HCT116 (cell line): ENCODE data around the gene RTL1. TPM values are rescaled to one million over a fixed set of nuclear protein-coding genes. Genes with fewer than 3 reads are reported as not detected.

Experiments used
- ATAC-seq: fragments of 200-7000 bp; cut with Tn5 transposase; 2 replicates; pipeline ENCODE4 v1.9.1; 2020; ENCODE audit warnings: mild to moderate bottlenecking, moderate library complexity
- BruUV-seq: library from RNA; stranded (reverse); fragments of 400-500 nt; replicated peaks from 2 replicates; lab custom pipeline; 2021; lab: Mats Ljungman, UMichigan
- CTCF ChIA-PET: fragments of 300-600 bp; sonication (Branson Sonifier 250); formaldehyde crosslinking; loops from one replicate; lab custom pipeline; 2021; ENCODE audit warnings: antibody characterized with exemption; lab: Charles Lee
- POLR2A ChIA-PET: fragments of 300-600, 350-600 bp; sonication (Branson Sonifier 250); formaldehyde crosslinking; loops from one replicate; lab custom pipeline; 2021; ENCODE audit warnings: antibody characterized with exemption; lab: Charles Lee
- RAD21 ChIA-PET, 2 experiments: fragments of 300-600 bp; sonication (Branson Sonifier 250); formaldehyde crosslinking; loops; one replicate each; lab custom pipeline; 2023; ENCODE audit warnings: low total read pairs in 2 of 2; ENCODE audit not compliant: uncharacterized antibody in 2 of 2, unreplicated experiment in 2 of 2, low non-redundant PET in 1 of 2; lab: Charles Lee
- DNase-seq: peaks from one replicate; pipeline ENCODE4 v3.0.0-alpha.2; 2010; ENCODE audit warnings: low read depth, low spot score
- H2AFZ ChIP-seq: fragments of 200-600 bp; shearing (Covaris generic), sonication (generic); 2 replicates; pipeline ENCODE4 v1.6.1; 2017; ENCODE audit warnings: low read depth, mixed run types, mixed read lengths, antibody characterized with exemption, low read length; ENCODE audit not compliant: poor library complexity, severe bottlenecking
- H3K27ac ChIP-seq: 2 replicates; pipeline ENCODE4 v1.5.1; 2012; ENCODE audit warnings: low read depth, low read length
- H3K27me3 ChIP-seq: fragments of 200-600 bp; sonication (generic); 2 replicates; pipeline ENCODE4 v1.6.1; 2016; ENCODE audit warnings: mixed run types, low read length, mixed read lengths; ENCODE audit not compliant: insufficient read depth
- H3K36me3 ChIP-seq, 2 experiments: fragments of 200-500 bp in 1 of 2; fragments of 200-600 bp in 1 of 2; sonication (Bioruptor generic) in 1 of 2; sonication (generic) in 1 of 2; 2 replicates each; pipeline versions ENCODE4 v1.5.1 to v1.6.1; 2014 to 2016; ENCODE audit warnings: low read length in 2 of 2, inconsistent platforms in 1 of 2, mixed read lengths in 1 of 2, mixed run types in 1 of 2; ENCODE audit not compliant: insufficient read depth in 2 of 2, control insufficient read depth in 1 of 2
- H3K4me1 ChIP-seq, 2 experiments: fragments of 200-600 bp in 1 of 2; sonication (generic) in 1 of 2; 2 replicates each; pipeline versions ENCODE4 v1.5.1 to v1.6.1; 2012 to 2017; ENCODE audit warnings: low read length in 2 of 2, inconsistent platforms in 1 of 2, mild to moderate bottlenecking in 1 of 2, mixed read lengths in 1 of 2, mixed run types in 1 of 2, moderate library complexity in 1 of 2; ENCODE audit not compliant: insufficient read depth in 2 of 2, control insufficient read depth in 1 of 2
- H3K4me2 ChIP-seq: fragments of 200-600 bp; sonication (generic); 2 replicates; pipeline ENCODE4 v1.6.1; 2017; ENCODE audit warnings: mixed run types, low read length, mixed read lengths
- H3K4me3 ChIP-seq, 2 experiments: fragments of 200-600 bp in 1 of 2; sonication (generic) in 1 of 2; replicated peaks in 1 of 2; 2 replicates each; pipeline ENCODE4 v1.5.1; 2011 to 2016; ENCODE audit warnings: low read length in 2 of 2, control low read depth in 1 of 2, low read depth in 1 of 2, mild to moderate bottlenecking in 1 of 2, mixed read lengths in 1 of 2, mixed run types in 1 of 2
- H3K79me2 ChIP-seq: fragments of 200-600 bp; sonication (generic); 2 replicates; pipeline ENCODE4 v1.6.1; 2017; ENCODE audit warnings: mild to moderate bottlenecking, mixed run types, low read length, moderate library complexity, mixed read lengths; ENCODE audit not compliant: insufficient read depth
- H3K9ac ChIP-seq: fragments of 200-600 bp; sonication (generic); 2 replicates; pipeline ENCODE4 v1.6.1; 2016; ENCODE audit warnings: low read length, mixed read lengths
- H3K9me2 ChIP-seq: fragments of 200-600 bp; sonication (generic), shearing (Covaris generic); 2 replicates; pipeline ENCODE4 v1.6.1; 2017; ENCODE audit warnings: mixed run types, mild to moderate bottlenecking, moderate library complexity; ENCODE audit not compliant: insufficient read depth
- H3K9me3 ChIP-seq, 2 experiments: fragments of 200-500 bp in 1 of 2; fragments of 200-600 bp in 1 of 2; sonication (Bioruptor generic) in 1 of 2; sonication (generic) in 1 of 2; 2 replicates each; pipeline ENCODE4 v1.6.1; 2014 to 2017; ENCODE audit warnings: low read length in 2 of 2, mixed read lengths in 2 of 2, inconsistent platforms in 1 of 2, low read depth in 1 of 2, mild to moderate bottlenecking in 1 of 2, mixed run types in 1 of 2, moderate library complexity in 1 of 2; ENCODE audit not compliant: control insufficient read depth in 1 of 2, insufficient read depth in 1 of 2
- H4K20me1 ChIP-seq: fragments of 200-600 bp; sonication (generic), shearing (Covaris generic); 2 replicates; pipeline ENCODE4 v1.6.1; 2017; ENCODE audit warnings: mixed run types, mild to moderate bottlenecking, moderate library complexity; ENCODE audit not compliant: insufficient read depth
- CEBPB ChIP-seq: IDR thresholded peaks from 2 replicates; pipeline ENCODE4 v1.6.1; 2012; ENCODE audit warnings: low read depth
- POLR2A ChIP-seq: IDR thresholded peaks from 2 replicates; pipeline ENCODE4 v1.7.0; 2011; ENCODE audit warnings: borderline replicate concordance; ENCODE audit not compliant: insufficient read depth, insufficient read length; ENCODE audit errors: extremely low read depth
- RAD21 ChIP-seq: IDR thresholded peaks from 2 replicates; pipeline ENCODE4 v1.6.1; 2012; ENCODE audit warnings: low read depth, mild to moderate bottlenecking
- SRF ChIP-seq: IDR thresholded peaks from 2 replicates; pipeline ENCODE4 v1.6.1; 2012; ENCODE audit warnings: low read depth
- YY1 ChIP-seq: IDR thresholded peaks from 2 replicates; pipeline ENCODE4 v1.6.1; 2011; ENCODE audit warnings: low read length, low read depth, moderate library complexity, mild to moderate bottlenecking; ENCODE audit not compliant: insufficient replicate concordance; ENCODE audit errors: extremely low read depth
- ZFX ChIP-seq: fragments of 450-650 bp; IDR thresholded peaks from 2 replicates; pipeline ENCODE4 v1.6.1; 2017
- ZNF274 ChIP-seq: fragments of 200-500 bp; sonication (Bioruptor generic); IDR thresholded peaks from 2 replicates; pipeline ENCODE4 v1.6.1; 2014; ENCODE audit warnings: mild to moderate bottlenecking, low read depth, low read length, inconsistent platforms
- intact Hi-C: fragments of 100-400 bp; cut with micrococcal nuclease; formaldehyde crosslinking; loops from 2 replicates; pipeline ENCODE4 v1.10.0; 2022
- total RNA-seq: library from RNA; stranded (reverse); gene quantifications from one replicate; pipeline ENCODE4 v1.2.1, GENCODE V29; 2021; ENCODE audit not compliant: unreplicated experiment
- TF ChIP-seq, protein P1 (sequence below): IDR thresholded peaks from 2 replicates; pipeline ENCODE4 v1.6.1; 2012; ENCODE audit warnings: low read depth
- TF ChIP-seq, protein P2 (sequence below): IDR thresholded peaks from 2 replicates; pipeline ENCODE4 v1.6.1; 2012
- TF ChIP-seq, protein P3 (sequence below): IDR thresholded peaks from 2 replicates; pipeline ENCODE4 v1.6.1; 2011; ENCODE audit warnings: mild to moderate bottlenecking, low read length, moderate library complexity; ENCODE audit not compliant: insufficient replicate concordance; ENCODE audit errors: extremely low read depth
- TF ChIP-seq, protein P4 (sequence below), 3 experiments: fragments of 200-600 bp in 1 of 3; sonication (generic) in 1 of 3; IDR thresholded peaks in 2 of 3; conservative IDR thresholded peaks in 1 of 3; 2 replicates each; pipeline ENCODE4 v1.5.1; 2012 to 2017; ENCODE audit warnings: low read depth in 2 of 3, low read length in 2 of 3, antibody characterized with exemption in 1 of 3, borderline replicate concordance in 1 of 3, control low read depth in 1 of 3, mild to moderate bottlenecking in 1 of 3, mixed read lengths in 1 of 3, mixed run types in 1 of 3, moderate library complexity in 1 of 3; ENCODE audit not compliant: insufficient read depth in 1 of 3
- TF ChIP-seq, protein P5 (sequence below): IDR thresholded peaks from 2 replicates; pipeline ENCODE4 v1.6.1; 2012

RTL1 gene
- total RNA-seq, 1 experiment from 2014 or later: not detected

DNA sequence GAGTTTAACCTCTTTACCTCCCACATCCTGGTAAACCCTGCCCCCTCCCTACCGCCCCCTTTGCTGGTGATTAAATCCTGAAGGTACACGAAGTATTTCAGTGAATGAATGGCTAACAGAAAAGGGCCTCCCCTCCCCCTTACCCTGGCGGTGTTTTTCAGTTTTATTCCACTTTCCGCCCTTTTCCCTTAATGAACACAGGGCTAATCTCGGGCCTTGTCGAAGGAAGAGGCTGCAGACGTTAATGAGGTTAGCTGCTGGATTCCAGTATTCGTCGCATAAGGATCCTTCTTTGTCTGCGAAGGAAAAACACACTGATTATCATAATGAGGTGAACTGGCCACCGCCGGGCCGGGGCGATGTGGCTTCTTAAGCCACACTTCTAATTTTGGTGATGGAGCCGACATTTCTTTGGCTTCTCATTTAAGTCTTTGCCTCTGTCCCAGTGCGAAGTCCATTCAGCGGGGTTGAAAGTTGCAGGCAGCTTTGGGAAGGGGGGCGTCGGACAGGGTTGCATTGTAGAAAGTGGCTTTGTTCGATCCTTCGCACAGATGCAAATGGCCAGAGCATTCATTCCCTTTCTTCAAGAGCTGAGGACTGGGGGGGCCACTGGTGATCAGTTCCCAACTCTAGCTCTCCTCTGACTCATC lies 71.1 kb downstream of the RTL1 start (continued):
- TF ChIP-seq, protein P1, sequence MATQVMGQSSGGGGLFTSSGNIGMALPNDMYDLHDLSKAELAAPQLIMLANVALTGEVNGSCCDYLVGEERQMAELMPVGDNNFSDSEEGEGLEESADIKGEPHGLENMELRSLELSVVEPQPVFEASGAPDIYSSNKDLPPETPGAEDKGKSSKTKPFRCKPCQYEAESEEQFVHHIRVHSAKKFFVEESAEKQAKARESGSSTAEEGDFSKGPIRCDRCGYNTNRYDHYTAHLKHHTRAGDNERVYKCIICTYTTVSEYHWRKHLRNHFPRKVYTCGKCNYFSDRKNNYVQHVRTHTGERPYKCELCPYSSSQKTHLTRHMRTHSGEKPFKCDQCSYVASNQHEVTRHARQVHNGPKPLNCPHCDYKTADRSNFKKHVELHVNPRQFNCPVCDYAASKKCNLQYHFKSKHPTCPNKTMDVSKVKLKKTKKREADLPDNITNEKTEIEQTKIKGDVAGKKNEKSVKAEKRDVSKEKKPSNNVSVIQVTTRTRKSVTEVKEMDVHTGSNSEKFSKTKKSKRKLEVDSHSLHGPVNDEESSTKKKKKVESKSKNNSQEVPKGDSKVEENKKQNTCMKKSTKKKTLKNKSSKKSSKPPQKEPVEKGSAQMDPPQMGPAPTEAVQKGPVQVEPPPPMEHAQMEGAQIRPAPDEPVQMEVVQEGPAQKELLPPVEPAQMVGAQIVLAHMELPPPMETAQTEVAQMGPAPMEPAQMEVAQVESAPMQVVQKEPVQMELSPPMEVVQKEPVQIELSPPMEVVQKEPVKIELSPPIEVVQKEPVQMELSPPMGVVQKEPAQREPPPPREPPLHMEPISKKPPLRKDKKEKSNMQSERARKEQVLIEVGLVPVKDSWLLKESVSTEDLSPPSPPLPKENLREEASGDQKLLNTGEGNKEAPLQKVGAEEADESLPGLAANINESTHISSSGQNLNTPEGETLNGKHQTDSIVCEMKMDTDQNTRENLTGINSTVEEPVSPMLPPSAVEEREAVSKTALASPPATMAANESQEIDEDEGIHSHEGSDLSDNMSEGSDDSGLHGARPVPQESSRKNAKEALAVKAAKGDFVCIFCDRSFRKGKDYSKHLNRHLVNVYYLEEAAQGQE: no peak
- TF ChIP-seq YY1: no peak
- TF ChIP-seq, protein P2, sequence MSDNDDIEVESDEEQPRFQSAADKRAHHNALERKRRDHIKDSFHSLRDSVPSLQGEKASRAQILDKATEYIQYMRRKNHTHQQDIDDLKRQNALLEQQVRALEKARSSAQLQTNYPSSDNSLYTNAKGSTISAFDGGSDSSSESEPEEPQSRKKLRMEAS: no peak
- TF ChIP-seq POLR2A: no peak
- no peak for TF ChIP-seq RAD21
- TF ChIP-seq, all 23 proteins: peak for 0

DNA sequence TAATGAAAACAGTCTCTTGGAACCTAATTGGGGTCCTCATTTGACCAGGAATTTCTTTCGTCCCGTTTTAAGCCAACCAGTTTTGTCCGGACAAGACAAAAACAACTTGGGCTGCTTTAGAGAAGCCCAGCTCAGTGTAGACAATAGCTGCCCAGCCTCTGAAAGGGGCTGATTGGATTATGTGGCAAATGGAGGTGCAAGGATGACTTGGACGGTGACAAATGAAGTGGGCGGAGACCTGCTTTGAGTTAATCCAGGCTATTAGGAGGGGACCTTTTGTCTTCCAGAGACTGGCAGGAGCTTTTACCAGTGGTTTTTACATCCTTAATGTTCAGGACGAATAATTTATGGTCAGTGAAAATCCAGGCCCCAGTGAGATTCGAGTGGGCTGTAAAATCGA lies 72.8 kb downstream of the RTL1 start:
- Histone ChIP-seq H3K36me3 (no peaks in the 10 kb centered on the region), H4K20me1 (no peaks in the 10 kb centered on the region), H3K9me3 (no peaks in the 10 kb centered on the region; a peak in 1 of 4 replicates)
- POLR2A ChIA-PET: no interaction called here
- DNase-seq: no peak
- TF ChIP-seq CEBPB (no peak), ZFX (no peak), SRF (no peak), ZNF274 (no peak)
- TF ChIP-seq, protein P3, sequence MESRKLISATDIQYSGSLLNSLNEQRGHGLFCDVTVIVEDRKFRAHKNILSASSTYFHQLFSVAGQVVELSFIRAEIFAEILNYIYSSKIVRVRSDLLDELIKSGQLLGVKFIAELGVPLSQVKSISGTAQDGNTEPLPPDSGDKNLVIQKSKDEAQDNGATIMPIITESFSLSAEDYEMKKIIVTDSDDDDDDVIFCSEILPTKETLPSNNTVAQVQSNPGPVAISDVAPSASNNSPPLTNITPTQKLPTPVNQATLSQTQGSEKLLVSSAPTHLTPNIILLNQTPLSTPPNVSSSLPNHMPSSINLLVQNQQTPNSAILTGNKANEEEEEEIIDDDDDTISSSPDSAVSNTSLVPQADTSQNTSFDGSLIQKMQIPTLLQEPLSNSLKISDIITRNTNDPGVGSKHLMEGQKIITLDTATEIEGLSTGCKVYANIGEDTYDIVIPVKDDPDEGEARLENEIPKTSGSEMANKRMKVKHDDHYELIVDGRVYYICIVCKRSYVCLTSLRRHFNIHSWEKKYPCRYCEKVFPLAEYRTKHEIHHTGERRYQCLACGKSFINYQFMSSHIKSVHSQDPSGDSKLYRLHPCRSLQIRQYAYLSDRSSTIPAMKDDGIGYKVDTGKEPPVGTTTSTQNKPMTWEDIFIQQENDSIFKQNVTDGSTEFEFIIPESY: no peak
- TF ChIP-seq, protein P4, sequence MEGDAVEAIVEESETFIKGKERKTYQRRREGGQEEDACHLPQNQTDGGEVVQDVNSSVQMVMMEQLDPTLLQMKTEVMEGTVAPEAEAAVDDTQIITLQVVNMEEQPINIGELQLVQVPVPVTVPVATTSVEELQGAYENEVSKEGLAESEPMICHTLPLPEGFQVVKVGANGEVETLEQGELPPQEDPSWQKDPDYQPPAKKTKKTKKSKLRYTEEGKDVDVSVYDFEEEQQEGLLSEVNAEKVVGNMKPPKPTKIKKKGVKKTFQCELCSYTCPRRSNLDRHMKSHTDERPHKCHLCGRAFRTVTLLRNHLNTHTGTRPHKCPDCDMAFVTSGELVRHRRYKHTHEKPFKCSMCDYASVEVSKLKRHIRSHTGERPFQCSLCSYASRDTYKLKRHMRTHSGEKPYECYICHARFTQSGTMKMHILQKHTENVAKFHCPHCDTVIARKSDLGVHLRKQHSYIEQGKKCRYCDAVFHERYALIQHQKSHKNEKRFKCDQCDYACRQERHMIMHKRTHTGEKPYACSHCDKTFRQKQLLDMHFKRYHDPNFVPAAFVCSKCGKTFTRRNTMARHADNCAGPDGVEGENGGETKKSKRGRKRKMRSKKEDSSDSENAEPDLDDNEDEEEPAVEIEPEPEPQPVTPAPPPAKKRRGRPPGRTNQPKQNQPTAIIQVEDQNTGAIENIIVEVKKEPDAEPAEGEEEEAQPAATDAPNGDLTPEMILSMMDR (IDR thresholded peaks at IDR 0.05 in 2 of 3, conservative IDR thresholded peaks at IDR 0.05 in 1 of 3; ENCODE audit: borderline replicate concordance in 1 of 3, insufficient read depth in 1 of 3, low read depth in 2 of 3, low read length in 2 of 3): no peak
- TF ChIP-seq, protein P5, sequence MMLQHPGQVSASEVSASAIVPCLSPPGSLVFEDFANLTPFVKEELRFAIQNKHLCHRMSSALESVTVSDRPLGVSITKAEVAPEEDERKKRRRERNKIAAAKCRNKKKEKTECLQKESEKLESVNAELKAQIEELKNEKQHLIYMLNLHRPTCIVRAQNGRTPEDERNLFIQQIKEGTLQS: no peak
- TF ChIP-seq, all 23 proteins: peak for 0
- Histone ChIP-seq H3K4me2 (no peak overlapping the region), H3K4me1 (no peaks in the 10 kb centered on the region), H3K27me3 (no peaks in the 10 kb centered on the region), H3K9ac (no peak overlapping the region), H3K27ac (no peak overlapping the region), H2AFZ (no peak overlapping the region), H3K4me3 (no peak overlapping the region), H3K79me2 (no peaks in the 10 kb centered on the region), H3K9me2 (no peaks in the 10 kb centered on the region)
- RAD21 ChIA-PET: no interaction called here
- intact Hi-C loops: no loop called here
- no peak for ATAC-seq
- BruUV-seq: no TSS peak
- CTCF ChIA-PET: no interaction called here
